Endodermal cell (in vitro differentiated cells): ENCODE results near the gene TSTD1. TPM values are rescaled to one million over a fixed set of nuclear protein-coding genes. Genes with fewer than 3 reads are reported as not detected.

Experiments used
- DNase-seq: peaks from one replicate; pipeline ENCODE4 v3.0.0-alpha.2; 2017
- H3K27ac ChIP-seq: 2 replicates; pipeline ENCODE4 v1.5.1; 2013; ENCODE audit warnings: mild to moderate bottlenecking, low read depth, low read length, moderate library complexity
- H3K27me3 ChIP-seq: 2 replicates; pipeline ENCODE4 v1.6.1; 2013; ENCODE audit warnings: mild to moderate bottlenecking, low read length, moderate library complexity; ENCODE audit not compliant: insufficient read depth, control insufficient read depth, poor library complexity, severe bottlenecking
- H3K36me3 ChIP-seq: 2 replicates; pipeline ENCODE4 v1.7.0; 2013; ENCODE audit warnings: mild to moderate bottlenecking, low read length, moderate library complexity; ENCODE audit not compliant: control insufficient read depth, insufficient read depth
- H3K4me1 ChIP-seq: one replicate; pipeline ENCODE4 v1.7.0; 2013; ENCODE audit warnings: low read length; ENCODE audit not compliant: control insufficient read depth, insufficient read depth
- H3K4me3 ChIP-seq: 2 replicates; pipeline ENCODE4 v1.5.1; 2013; ENCODE audit warnings: mild to moderate bottlenecking, low read length, moderate library complexity
- H3K9ac ChIP-seq: 2 replicates; pipeline ENCODE4 v1.6.1; 2013; ENCODE audit warnings: mild to moderate bottlenecking, low read length, moderate library complexity; ENCODE audit not compliant: poor library complexity, severe bottlenecking; ENCODE audit errors: extremely low read depth
- H3K9me3 ChIP-seq: 2 replicates; pipeline ENCODE4 v1.6.1; 2013; ENCODE audit warnings: mild to moderate bottlenecking, low read length, moderate library complexity; ENCODE audit not compliant: control insufficient read depth
- H3K27ac Mint-ChIP-seq: 2 replicates; pipeline ENCODE4 v1.8.0; 2020; ENCODE audit warnings: mixed read lengths
- H3K27me3 Mint-ChIP-seq: 2 replicates; pipeline ENCODE4 v1.8.0; 2021; ENCODE audit warnings: mild to moderate bottlenecking, mixed read lengths; ENCODE audit not compliant: insufficient read depth
- H3K36me3 Mint-ChIP-seq: 2 replicates; pipeline ENCODE4 v1.8.0; 2020; ENCODE audit warnings: low read depth, mixed read lengths
- H3K4me1 Mint-ChIP-seq: 2 replicates; pipeline ENCODE4 v1.8.0; 2020; ENCODE audit warnings: mixed read lengths
- H3K4me3 Mint-ChIP-seq: 2 replicates; pipeline ENCODE4 v1.8.0; 2020; ENCODE audit warnings: mild to moderate bottlenecking, moderate library complexity, mixed read lengths
- H3K9me3 Mint-ChIP-seq: 2 replicates; pipeline ENCODE4 v1.8.0; 2020; ENCODE audit warnings: mild to moderate bottlenecking, mixed read lengths
- CTCF ChIP-seq: fragments of 200-600 bp; sonication (generic); conservative IDR thresholded peaks from 2 replicates; pipeline ENCODE4 v1.5.0; 2021; ENCODE audit warnings: antibody characterized with exemption, mild to moderate bottlenecking
- WGBS, 2 experiments: methylation state at CpG; one replicate each; pipeline versions ENCODE4 v1.1.5 to v1.1.7; 2013; ENCODE audit warnings: missing lambda C conversion rate in 2 of 2, mixed read lengths in 1 of 2; ENCODE audit not compliant: insufficient coverage in 1 of 2, insufficient read length in 1 of 2; 5-methylcytosine and 5-hydroxymethylcytosine counted together
- total RNA-seq, 2 donors: library from RNA; stranded (reverse); fragmentation: NEBNext Ultra II Directional in 1 of 2; extraction: Animal tissue kit (Norgen Biotek cat#: 25700) in 1 of 2; gene quantifications; 2 replicates in 1 of 2; 3 replicates in 1 of 2; pipeline ENCODE4 v1.2.1, GENCODE V29; 2021

Gene TSTD1
- total RNA-seq, 2 donors from 2014 or later: 59.1 to 76.4 TPM

- no peak overlapping the region for H3K27ac Mint-ChIP-seq
These were observed 36.1 kb upstream of the TSTD1 start for GRCh38 chr1:161074676-161075368.

GRCh38 chr1:161073474-161074121, 34.8 kb upstream of the TSTD1 start:
- Mint-ChIP-seq H3K4me3 (no peak overlapping the region), H3K27me3 (no peaks in the 10 kb centered on the region), H3K9me3 (no peaks in the 10 kb centered on the region), H3K36me3 (no peaks in the 10 kb centered on the region), H3K27ac (no peak overlapping the region), H3K4me1 (peaks cover 11% of the 10 kb centered on the region)
- no peak for DNase-seq
- H3K27me3 ChIP-seq: no peaks in the 10 kb centered on the region
- H3K9ac ChIP-seq: no peak overlapping the region
- no peak overlapping the region for H3K27ac ChIP-seq
- H3K36me3 ChIP-seq: no peaks in the 10 kb centered on the region
- no peak overlapping the region for H3K4me3 ChIP-seq
- WGBS, 2 experiments: 67 to 78% methylated on average over 3 to 7 of the region's 7 CpGs
- H3K4me1 ChIP-seq: no peaks in the 10 kb centered on the region
- no peaks in the 10 kb centered on the region for H3K9me3 ChIP-seq
- peak; percentile 18 for TF ChIP-seq CTCF

More at GRCh38 chr1:161074676-161075368, 36.1 kb upstream of the TSTD1 start:
- Mint-ChIP-seq H3K36me3 (no peaks in the 10 kb centered on the region), H3K4me1 (peaks cover 11% of the 10 kb centered on the region), H3K9me3 (no peaks in the 10 kb centered on the region), H3K27me3 (peaks cover 3% of the 10 kb centered on the region), H3K4me3 (no peak overlapping the region)
- TF ChIP-seq CTCF: no peak
- Histone ChIP-seq H3K36me3 (no peaks in the 10 kb centered on the region), H3K4me1 (no peaks in the 10 kb centered on the region), H3K27ac (no peak overlapping the region), H3K9ac (no peak overlapping the region), H3K27me3 (no peaks in the 10 kb centered on the region), H3K4me3 (no peak overlapping the region), H3K9me3 (no peaks in the 10 kb centered on the region)
- DNase-seq: no peak
- WGBS, 2 experiments: 83 to 88% methylated on average over 4 to 12 of the region's 12 CpGs

- no peak overlapping the region for H3K27ac Mint-ChIP-seq
- no peak overlapping the region for H3K9ac ChIP-seq
These were observed 34.1 kb upstream of the TSTD1 start for GRCh38 chr1:161072751-161073449.

More at GRCh38 chr1:161072751-161073449, 34.1 kb upstream of the TSTD1 start:
- H3K27me3 Mint-ChIP-seq: no peaks in the 10 kb centered on the region
- Histone ChIP-seq H3K4me3 (no peak overlapping the region), H3K9me3 (no peaks in the 10 kb centered on the region), H3K4me1 (no peaks in the 10 kb centered on the region), H3K27me3 (no peaks in the 10 kb centered on the region), H3K36me3 (no peaks in the 10 kb centered on the region), H3K27ac (peak overlapping the region; percentile 47)
- no peak overlapping the region for H3K4me3 Mint-ChIP-seq
- H3K4me1 Mint-ChIP-seq: peaks cover 11% of the 10 kb centered on the region
- no peaks in the 10 kb centered on the region for H3K36me3 Mint-ChIP-seq
- 94 to 95% methylated on average over 12 to 19 of the region's 19 CpGs for WGBS, 2 experiments
- no peaks in the 10 kb centered on the region for H3K9me3 Mint-ChIP-seq
- TF ChIP-seq CTCF: no peak
- no peak for DNase-seq
